Measurements from ENCODE around the gene COL7A1.

DNA sequence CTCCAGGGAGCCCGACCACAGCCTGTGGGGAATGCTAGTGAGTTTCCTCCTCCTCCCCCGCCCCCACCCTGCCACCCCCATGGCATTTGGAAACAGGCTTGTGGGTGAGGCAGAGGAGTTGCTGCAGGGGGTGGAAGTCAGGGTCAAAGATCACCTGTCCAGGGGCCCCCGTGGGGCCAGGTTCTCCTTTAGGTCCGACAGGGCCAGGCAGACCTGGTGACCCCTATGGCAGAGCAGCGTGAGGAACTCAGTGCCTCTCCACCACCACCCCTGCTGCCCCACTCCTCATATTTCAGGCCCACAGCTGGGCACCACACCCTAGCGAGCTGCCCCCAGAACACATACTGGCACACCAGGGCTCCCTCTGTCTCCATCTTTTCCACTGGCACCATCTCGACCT lies 22.6 kb downstream of the COL7A1 start:
- no peak for TF ChIP-seq YY1 (IDR thresholded peaks at IDR 0.05; ENCODE audit: insufficient read depth, insufficient read length)
- TF ChIP-seq ZNF274 (IDR thresholded peaks at IDR 0.05; ENCODE audit: low read depth, low read length), result no peak
- TF ChIP-seq SUZ12 (IDR thresholded peaks at IDR 0.05; ENCODE audit: extremely low read depth, insufficient read depth, insufficient read length), result no peak
